Measurements from ENCODE around the gene TSR3. TPM values are rescaled to one million over a fixed set of nuclear protein-coding genes. Genes with fewer than 3 reads are reported as not detected.

Gene TSR3
- total and polyA plus RNA-seq, 2 experiments from 2014 or later: 119 to 173 TPM

DNA sequence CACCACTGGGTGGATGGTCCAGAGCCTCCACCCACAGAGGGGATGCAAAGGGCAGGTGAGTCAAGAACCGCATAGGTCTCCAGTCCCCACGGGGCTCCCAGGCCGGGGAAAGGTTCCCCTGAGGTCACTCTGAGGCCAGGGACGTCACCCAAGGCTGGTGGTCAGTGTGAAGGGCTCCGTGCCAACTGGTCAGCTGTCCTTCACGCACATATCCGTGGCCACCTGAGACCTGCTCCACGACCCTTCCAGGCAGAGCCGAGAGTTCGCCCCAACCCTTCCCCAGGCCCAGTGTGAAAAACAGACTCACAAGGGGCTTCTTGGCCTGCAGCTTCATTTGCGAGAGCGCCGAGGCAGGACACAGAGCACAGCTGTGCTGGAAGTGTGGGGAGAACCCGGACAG is 2.8 kb downstream of the TSR3 start:
- H3K36me3 ChIP-seq: peaks cover 19% of the 10 kb centered on the region
- no peak overlapping the region for H3K27ac ChIP-seq
- H3K9me3 ChIP-seq (ENCODE audit: low read depth): no peaks in the 10 kb centered on the region
- H3K27me3 ChIP-seq: no peaks in the 10 kb centered on the region
- no peak for TF ChIP-seq CTCF (IDR thresholded peaks at IDR 0.05; ENCODE audit: low read depth, low read length)
- DNase-seq (ENCODE audit: low read depth in 1 of 2, low spot score in 1 of 2): no peak
- H3K4me3 ChIP-seq: no peak overlapping the region
- H3K4me1 ChIP-seq (ENCODE audit: low read depth): peaks cover 6% of the 10 kb centered on the region

DNA sequence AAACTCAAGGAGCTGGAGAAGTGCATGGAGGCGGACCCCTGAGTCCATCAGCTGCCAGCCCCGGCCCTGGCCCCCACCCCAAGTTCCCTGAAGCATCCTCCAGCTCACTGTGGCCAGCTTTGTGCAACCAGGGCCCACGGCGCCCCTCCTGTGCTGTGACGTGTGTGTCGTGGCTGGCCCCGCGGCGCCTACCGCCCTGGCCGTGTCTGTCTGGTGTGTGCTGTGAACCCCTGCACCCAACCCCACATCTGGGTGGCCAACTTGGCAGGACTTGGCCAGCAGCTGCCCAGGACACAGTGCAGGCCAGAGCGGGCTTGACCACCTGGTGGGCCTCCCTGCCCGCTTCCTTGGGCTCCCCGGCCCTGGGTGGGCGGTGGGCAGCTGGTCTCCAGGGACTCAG is 3.2 kb downstream of the TSR3 start:
- H3K27me3 ChIP-seq: no peaks in the 10 kb centered on the region

DNA sequence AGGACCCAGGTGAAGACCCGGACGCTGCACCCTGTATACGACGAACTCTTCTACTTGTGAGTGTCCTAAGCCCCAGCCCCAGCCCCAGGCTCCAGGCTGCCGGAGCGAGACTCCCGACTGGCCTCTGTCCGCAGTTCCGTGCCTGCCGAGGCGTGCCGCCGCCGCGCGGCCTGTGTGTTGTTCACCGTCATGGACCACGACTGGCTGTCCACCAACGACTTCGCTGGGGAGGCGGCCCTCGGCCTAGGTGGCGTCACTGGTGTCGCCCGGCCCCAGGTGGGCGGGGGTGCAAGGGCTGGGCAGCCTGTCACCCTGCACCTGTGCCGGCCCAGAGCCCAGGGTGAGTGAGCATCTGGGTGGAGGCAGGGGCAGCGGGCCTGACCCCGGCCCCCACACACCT is 3.7 kb downstream of the TSR3 start:
- Histone ChIP-seq H3K4me1 (ENCODE audit: low read depth) (peaks cover 6% of the 10 kb centered on the region), H3K36me3 (peaks cover 19% of the 10 kb centered on the region), H3K27me3 (no peaks in the 10 kb centered on the region), H3K27ac (no peak overlapping the region), H3K9me3 (ENCODE audit: low read depth) (no peaks in the 10 kb centered on the region), H3K4me3 (no peak overlapping the region)
- no peak for TF ChIP-seq CTCF (IDR thresholded peaks at IDR 0.05; ENCODE audit: low read depth, low read length)
- no peak for DNase-seq (ENCODE audit: low read depth in 1 of 2, low spot score in 1 of 2)

More for the DNA sequence above, 3.2 kb downstream of the TSR3 start:
- Histone ChIP-seq H3K4me1 (ENCODE audit: low read depth) (peaks cover 6% of the 10 kb centered on the region), H3K27ac (no peak overlapping the region), H3K9me3 (ENCODE audit: low read depth) (no peaks in the 10 kb centered on the region), H3K36me3 (peaks cover 19% of the 10 kb centered on the region), H3K4me3 (no peak overlapping the region)
- DNase-seq (ENCODE audit: low read depth in 1 of 2, low spot score in 1 of 2): no peak
- no peak for TF ChIP-seq CTCF (IDR thresholded peaks at IDR 0.05; ENCODE audit: low read depth, low read length)

- Histone ChIP-seq H3K4me1 (ENCODE audit: low read depth) (peaks cover under 1% of the 10 kb centered on the region), H3K4me3 (no peak overlapping the region), H3K27me3 (no peaks in the 10 kb centered on the region), H3K27ac (no peak overlapping the region), H3K9me3 (ENCODE audit: low read depth) (no peaks in the 10 kb centered on the region), H3K36me3 (peaks cover 19% of the 10 kb centered on the region)
- no peak for TF ChIP-seq CTCF (IDR thresholded peaks at IDR 0.05; ENCODE audit: low read depth, low read length)
- no peak for DNase-seq (ENCODE audit: low read depth in 1 of 2, low spot score in 1 of 2)
Measured at GRCh38 chr16:1347286-1347855, 4.3 kb downstream of the TSR3 start.

GRCh38 chr16:1346422-1347285 is 5.0 kb downstream of the TSR3 start:
- no peak for TF ChIP-seq CTCF (IDR thresholded peaks at IDR 0.05; ENCODE audit: low read depth, low read length)
- Histone ChIP-seq H3K27me3 (no peaks in the 10 kb centered on the region), H3K4me1 (ENCODE audit: low read depth) (no peaks in the 10 kb centered on the region), H3K27ac (no peak overlapping the region), H3K4me3 (no peak overlapping the region), H3K36me3 (peaks cover 19% of the 10 kb centered on the region), H3K9me3 (ENCODE audit: low read depth) (no peaks in the 10 kb centered on the region)
- DNase-seq (ENCODE audit: low read depth in 1 of 2, low spot score in 1 of 2): no peak
